Breast epithelium (tissue), 4 donors: Measurements from ENCODE around the gene BLOC1S2. TPM values are rescaled to one million over a fixed set of nuclear protein-coding genes. Genes with fewer than 3 reads are reported as not detected.

Experiments
- DNase-seq, 2 donors: peaks; one replicate each; pipeline ENCODE4 v3.0.0-alpha.2; 2019; ENCODE audit warnings: low spot score in 2 of 2
- H3K27ac ChIP-seq, 2 donors: fragments of 200-600 bp; sonication (generic) in 1 of 2; one replicate each; pipeline ENCODE4 v1.5.1; 2016 to 2019; ENCODE audit warnings: mild to moderate bottlenecking in 1 of 2
- H3K27me3 ChIP-seq, 2 donors: fragments of 200-600 bp; sonication (generic) in 1 of 2; one replicate each; pipeline versions ENCODE4 v1.5.1 to v1.6.0; 2017 to 2019; ENCODE audit warnings: control low read depth in 1 of 2, mild to moderate bottlenecking in 1 of 2
- H3K36me3 ChIP-seq: fragments of 200-600 bp; one replicate; pipeline ENCODE4 v1.5.1; 2019
- H3K4me1 ChIP-seq, 2 donors: fragments of 200-600 bp; sonication (generic); one replicate each; pipeline ENCODE4 v1.5.1; 2016 to 2019; ENCODE audit warnings: control low read depth in 1 of 2
- H3K4me3 ChIP-seq, 3 donors: fragments of 200-600 bp; sonication (generic); 1 replicate in 2 of 3; 2 replicates in 1 of 3; pipeline ENCODE4 v1.5.1; 2016 to 2019; ENCODE audit warnings: mild to moderate bottlenecking in 3 of 3, moderate library complexity in 2 of 3
- H3K9me3 ChIP-seq, 2 donors: fragments of 200-600 bp; sonication (generic) in 1 of 2; one replicate each; pipeline ENCODE4 v1.5.1; 2016 to 2019; ENCODE audit warnings: control low read depth in 1 of 2
- CTCF ChIP-seq, 3 donors: fragments of 450-650 bp; IDR thresholded peaks; one replicate each; pipeline ENCODE4 v1.5.1; 2016 to 2017; ENCODE audit warnings: antibody characterized with exemption in 3 of 3, mild to moderate bottlenecking in 3 of 3, moderate library complexity in 3 of 3
- POLR2A ChIP-seq: fragments of 450-650 bp; IDR thresholded peaks from one replicate; pipeline ENCODE4 v1.6.1; 2016; ENCODE audit warnings: antibody characterized with exemption, mild to moderate bottlenecking, moderate library complexity
- POLR2AphosphoS5 ChIP-seq, 3 donors: sonication (generic); formaldehyde crosslinking; IDR thresholded peaks; one replicate each; pipeline ENCODE4 v1.6.1; 2017; ENCODE audit warnings: antibody characterized with exemption in 3 of 3
- intact Hi-C: fragments of 100-400 bp; cut with DNase I; formaldehyde crosslinking; loops from one replicate; pipeline ENCODE4 v1.15.1; 2023; ENCODE audit warnings: low total_unique reads
- total RNA-seq, 3 donors: library from RNA; depleted of rRNA; stranded (reverse); fragments of >200 nt; gene quantifications; one replicate each; pipeline ENCODE4 v1.1.0, GENCODE V29; 2016

The BLOC1S2 gene
- total RNA-seq, 3 donors from 2014 or later, result 25.9 to 28.0 (median 26.5) TPM

GRCh38 chr10:100330079-100330478 is 43.6 kb upstream of the BLOC1S2 start, which contains the start of gene PKD2L1:
Gene PKD2L1 (minus strand): TSS chr10:100330228. CDS start chr10:100330103, 125 bp downstream.
- Histone ChIP-seq H3K9me3 (no peaks in the 10 kb centered on the region), H3K27ac (no peak within 1 kb of the TSS), H3K27me3 (peaks cover 0 to 26% of the 10 kb centered on the region in 2 donors), H3K36me3 (no peaks in the 10 kb centered on the region), H3K4me1 (no peaks in the 10 kb centered on the region), H3K4me3 (no peak within 1 kb of the TSS)
- intact Hi-C loops, result no loop called here
- no peak for DNase-seq
- TF ChIP-seq POLR2AphosphoS5 (IDR thresholded peaks at IDR 0.05), result no peak
- TF ChIP-seq POLR2A, result no peak
- no peak for TF ChIP-seq CTCF (IDR thresholded peaks at IDR 0.05)

- Histone ChIP-seq H3K36me3 (no peaks in the 10 kb centered on the region), H3K27me3 (peaks cover 0 to 29% of the 10 kb centered on the region in 2 donors), H3K4me3 (no peak overlapping the region), H3K9me3 (no peaks in the 10 kb centered on the region), H3K27ac (no peak overlapping the region), H3K4me1 (no peaks in the 10 kb centered on the region)
- TF ChIP-seq POLR2AphosphoS5 (IDR thresholded peaks at IDR 0.05), result no peak
- TF ChIP-seq POLR2A, result no peak
- TF ChIP-seq CTCF (IDR thresholded peaks at IDR 0.05), result no peak
- DNase-seq, result no peak
- intact Hi-C loops, result no loop called here
Observed at GRCh38 chr10:100328198-100328597, 41.7 kb upstream of the BLOC1S2 start.

- TF ChIP-seq POLR2A (no peak), CTCF (IDR thresholded peaks at IDR 0.05) (no peak), POLR2AphosphoS5 (IDR thresholded peaks at IDR 0.05) (no peak)
- H3K36me3 ChIP-seq, result no peaks in the 10 kb centered on the region
- peaks cover 0 to 29% of the 10 kb centered on the region in 2 donors for H3K27me3 ChIP-seq
- no peak for DNase-seq
- H3K4me3 ChIP-seq, result no peak overlapping the region
- no peak overlapping the region for H3K27ac ChIP-seq
- no peaks in the 10 kb centered on the region for H3K9me3 ChIP-seq
- H3K4me1 ChIP-seq, result no peaks in the 10 kb centered on the region
- intact Hi-C loops, result no loop called here
Observed at GRCh38 chr10:100327718-100328009, 41.2 kb upstream of the BLOC1S2 start.

- H3K36me3 ChIP-seq, result no peaks in the 10 kb centered on the region
- DNase-seq, result no peak
- peaks cover 0 to 29% of the 10 kb centered on the region in 2 donors for H3K27me3 ChIP-seq
- H3K27ac ChIP-seq, result no peak overlapping the region
- no peaks in the 10 kb centered on the region for H3K9me3 ChIP-seq
- no peak for TF ChIP-seq POLR2A
- no peak for TF ChIP-seq CTCF (IDR thresholded peaks at IDR 0.05)
- TF ChIP-seq POLR2AphosphoS5 (IDR thresholded peaks at IDR 0.05), result no peak
- no peak overlapping the region for H3K4me3 ChIP-seq
- intact Hi-C loops, result no loop called here
- H3K4me1 ChIP-seq, result no peaks in the 10 kb centered on the region
Observed at GRCh38 chr10:100327007-100327717, 40.7 kb upstream of the BLOC1S2 start.

- no peaks in the 10 kb centered on the region for H3K4me1 ChIP-seq
- no peaks in the 10 kb centered on the region for H3K9me3 ChIP-seq
- intact Hi-C loops, result no loop called here
- TF ChIP-seq POLR2AphosphoS5 (IDR thresholded peaks at IDR 0.05) (no peak), POLR2A (no peak), CTCF (IDR thresholded peaks at IDR 0.05) (no peak)
- H3K27me3 ChIP-seq, result peaks cover 0 to 26% of the 10 kb centered on the region in 2 donors
- no peak for DNase-seq
- no peaks in the 10 kb centered on the region for H3K36me3 ChIP-seq
- no peak overlapping the region for H3K27ac ChIP-seq
- H3K4me3 ChIP-seq, result no peak overlapping the region
Observed at GRCh38 chr10:100325158-100325557, 38.7 kb upstream of the BLOC1S2 start.
